Endodermal cell (in vitro differentiated cells): Measurements from ENCODE around the gene APOC1. TPM values are rescaled to one million over a fixed set of nuclear protein-coding genes. Genes with fewer than 3 reads are reported as not detected.
A peak's percentile ranks its signal among the peaks of the same experiment; 100 is the strongest.

Experiments used
- DNase-seq: peaks from one replicate; pipeline ENCODE4 v3.0.0-alpha.2; 2017
- H3K27ac ChIP-seq: 2 replicates; pipeline ENCODE4 v1.5.1; 2013; ENCODE audit warnings: mild to moderate bottlenecking, low read depth, low read length, moderate library complexity
- H3K27me3 ChIP-seq: 2 replicates; pipeline ENCODE4 v1.6.1; 2013; ENCODE audit warnings: mild to moderate bottlenecking, low read length, moderate library complexity; ENCODE audit not compliant: insufficient read depth, control insufficient read depth, poor library complexity, severe bottlenecking
- H3K36me3 ChIP-seq: 2 replicates; pipeline ENCODE4 v1.7.0; 2013; ENCODE audit warnings: mild to moderate bottlenecking, low read length, moderate library complexity; ENCODE audit not compliant: control insufficient read depth, insufficient read depth
- H3K4me1 ChIP-seq: one replicate; pipeline ENCODE4 v1.7.0; 2013; ENCODE audit warnings: low read length; ENCODE audit not compliant: control insufficient read depth, insufficient read depth
- H3K4me3 ChIP-seq: 2 replicates; pipeline ENCODE4 v1.5.1; 2013; ENCODE audit warnings: mild to moderate bottlenecking, low read length, moderate library complexity
- H3K9ac ChIP-seq: 2 replicates; pipeline ENCODE4 v1.6.1; 2013; ENCODE audit warnings: mild to moderate bottlenecking, low read length, moderate library complexity; ENCODE audit not compliant: poor library complexity, severe bottlenecking; ENCODE audit errors: extremely low read depth
- H3K9me3 ChIP-seq: 2 replicates; pipeline ENCODE4 v1.6.1; 2013; ENCODE audit warnings: mild to moderate bottlenecking, low read length, moderate library complexity; ENCODE audit not compliant: control insufficient read depth
- H3K27ac Mint-ChIP-seq: 2 replicates; pipeline ENCODE4 v1.8.0; 2020; ENCODE audit warnings: mixed read lengths
- H3K27me3 Mint-ChIP-seq: 2 replicates; pipeline ENCODE4 v1.8.0; 2021; ENCODE audit warnings: mild to moderate bottlenecking, mixed read lengths; ENCODE audit not compliant: insufficient read depth
- H3K36me3 Mint-ChIP-seq: 2 replicates; pipeline ENCODE4 v1.8.0; 2020; ENCODE audit warnings: low read depth, mixed read lengths
- H3K4me1 Mint-ChIP-seq: 2 replicates; pipeline ENCODE4 v1.8.0; 2020; ENCODE audit warnings: mixed read lengths
- H3K4me3 Mint-ChIP-seq: 2 replicates; pipeline ENCODE4 v1.8.0; 2020; ENCODE audit warnings: mild to moderate bottlenecking, moderate library complexity, mixed read lengths
- H3K9me3 Mint-ChIP-seq: 2 replicates; pipeline ENCODE4 v1.8.0; 2020; ENCODE audit warnings: mild to moderate bottlenecking, mixed read lengths
- CTCF ChIP-seq: fragments of 200-600 bp; sonication (generic); conservative IDR thresholded peaks from 2 replicates; pipeline ENCODE4 v1.5.0; 2021; ENCODE audit warnings: antibody characterized with exemption, mild to moderate bottlenecking
- WGBS, 2 experiments: methylation state at CpG; one replicate each; pipeline versions ENCODE4 v1.1.5 to v1.1.7; 2013; ENCODE audit warnings: missing lambda C conversion rate in 2 of 2, mixed read lengths in 1 of 2; ENCODE audit not compliant: insufficient coverage in 1 of 2, insufficient read length in 1 of 2; 5-methylcytosine and 5-hydroxymethylcytosine counted together
- total RNA-seq, 2 donors: library from RNA; stranded (reverse); fragmentation: NEBNext Ultra II Directional in 1 of 2; extraction: Animal tissue kit (Norgen Biotek cat#: 25700) in 1 of 2; gene quantifications; 2 replicates in 1 of 2; 3 replicates in 1 of 2; pipeline ENCODE4 v1.2.1, GENCODE V29; 2021

The APOC1 gene
- total RNA-seq, 2 donors from 2014 or later = 914 to 1,040 TPM

GRCh38 chr19:44951179-44952159 is 37.1 kb downstream of the APOC1 start:
- Histone ChIP-seq H3K27me3 (no peaks in the 10 kb centered on the region), H3K9ac (no peak overlapping the region), H3K36me3 (no peaks in the 10 kb centered on the region), H3K4me3 (no peak overlapping the region), H3K27ac (no peak overlapping the region), H3K4me1 (peaks cover 4% of the 10 kb centered on the region), H3K9me3 (no peaks in the 10 kb centered on the region)
- peaks cover 1% of the 10 kb centered on the region for H3K36me3 Mint-ChIP-seq
- peak; percentile 85 for DNase-seq
- peak overlapping the region; percentile 87 for H3K27ac Mint-ChIP-seq
- TF ChIP-seq CTCF = peak; percentile 96
- H3K9me3 Mint-ChIP-seq = no peaks in the 10 kb centered on the region
- H3K4me3 Mint-ChIP-seq = no peak overlapping the region
- 63 to 64% methylated on average over 12 to 13 of the region's 13 CpGs for WGBS, 2 experiments
- no peaks in the 10 kb centered on the region for H3K27me3 Mint-ChIP-seq
- H3K4me1 Mint-ChIP-seq = peaks cover 12% of the 10 kb centered on the region

DNA sequence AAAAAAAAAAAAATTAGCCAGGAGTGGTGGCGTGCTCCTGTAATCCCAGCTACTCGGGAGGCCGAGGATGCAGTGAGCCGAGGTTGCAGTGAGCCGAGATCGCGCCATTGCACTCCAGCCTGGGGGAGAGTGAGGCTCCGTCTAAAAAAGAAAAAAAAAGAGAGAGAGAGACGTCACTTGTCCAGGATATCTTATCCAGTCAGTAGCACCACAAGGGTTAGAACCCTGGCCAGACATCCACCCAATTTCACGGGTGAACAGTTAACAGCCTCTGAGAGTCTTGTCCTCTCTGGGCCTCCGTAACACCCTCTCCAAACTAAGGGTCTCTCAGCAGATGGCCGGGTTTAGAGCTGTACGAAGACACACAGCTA is 39.9 kb downstream of the APOC1 start:
- peak overlapping the region; percentile 92 for H3K27ac ChIP-seq
- no peak for TF ChIP-seq CTCF
- H3K9ac ChIP-seq = peak overlapping the region; percentile 73
- H3K4me1 Mint-ChIP-seq = peaks cover 20% of the 10 kb centered on the region
- H3K9me3 ChIP-seq = no peaks in the 10 kb centered on the region
- DNase-seq = no peak
- H3K27ac Mint-ChIP-seq = peak overlapping the region; percentile 99
- peaks cover 1% of the 10 kb centered on the region for H3K36me3 Mint-ChIP-seq
- H3K4me3 Mint-ChIP-seq = peak overlapping the region; percentile 84
- 17 to 55% methylated on average over 5 to 13 of the region's 13 CpGs for WGBS, 2 experiments
- peaks cover 7% of the 10 kb centered on the region for H3K4me1 ChIP-seq
- no peaks in the 10 kb centered on the region for H3K27me3 Mint-ChIP-seq
- no peaks in the 10 kb centered on the region for H3K27me3 ChIP-seq
- peak overlapping the region; percentile 95 for H3K4me3 ChIP-seq
- no peaks in the 10 kb centered on the region for H3K9me3 Mint-ChIP-seq
- H3K36me3 ChIP-seq = peaks cover 6% of the 10 kb centered on the region

- peak within 1 kb of the TSS; percentile 92 for H3K27ac ChIP-seq
- H3K4me3 ChIP-seq = peak within 1 kb of the TSS; percentile 95
- Mint-ChIP-seq H3K4me3 (peak within 1 kb of the TSS; percentile 84), H3K27ac (peak within 1 kb of the TSS; percentile 99), H3K27me3 (no peaks in the 10 kb centered on the region), H3K9me3 (no peaks in the 10 kb centered on the region), H3K4me1 (peaks cover 24% of the 10 kb centered on the region), H3K36me3 (peaks cover 1% of the 10 kb centered on the region)
- WGBS, 2 experiments = 0% methylated on average over 39 to 65 of the region's 65 CpGs
- no peaks in the 10 kb centered on the region for H3K9me3 ChIP-seq
- H3K9ac ChIP-seq = peak within 1 kb of the TSS; percentile 89
- DNase-seq = peak; percentile 98
- H3K36me3 ChIP-seq = peaks cover 6% of the 10 kb centered on the region
- no peak for TF ChIP-seq CTCF
- H3K4me1 ChIP-seq = peaks cover 7% of the 10 kb centered on the region
- no peaks in the 10 kb centered on the region for H3K27me3 ChIP-seq
Observed at GRCh38 chr19:44954649-44955504, 40.5 kb downstream of the APOC1 start, which contains the start of gene CLPTM1. CLPTM1 (plus strand) TSS chr19:44955380; CDS start chr19:44955396, 16 bp downstream.
